PC-9 (cell line): ENCODE results near the gene SLC51B. TPM values are rescaled to one million over a fixed set of nuclear protein-coding genes. Genes with fewer than 3 reads are reported as not detected.

Experiments used
- BruUV-seq: library from RNA; stranded (reverse); fragments of 400-500 nt; replicated peaks from 2 replicates; lab custom pipeline; 2021; lab: Mats Ljungman, UMichigan
- CTCF ChIA-PET: fragments of 300-600 bp; sonication (Branson Sonifier 250); formaldehyde crosslinking; loops from one replicate; lab custom pipeline; 2022; ENCODE audit warnings: antibody characterized with exemption; lab: Charles Lee
- POLR2A ChIA-PET: fragments of 300-600 bp; sonication (Branson Sonifier 250); formaldehyde crosslinking; loops from one replicate; lab custom pipeline; 2022; ENCODE audit warnings: antibody characterized with exemption; ENCODE audit not compliant: unreplicated experiment; lab: Charles Lee
- DNase-seq, 2 experiments: peaks; one replicate each; pipeline versions ENCODE4 v3.0.0 to v3.0.0-alpha.2; 2015 to 2022; ENCODE audit warnings: mixed read lengths in 1 of 2
- H2AFZ ChIP-seq: fragments of 200-600 bp; sonication (generic); 2 replicates; pipeline ENCODE4 v1.8.1; 2017; ENCODE audit warnings: antibody characterized with exemption
- H3F3A ChIP-seq: fragments of 200-600 bp; sonication (generic); 2 replicates; pipeline ENCODE4 v1.8.1; 2017; ENCODE audit warnings: antibody characterized with exemption, mild to moderate bottlenecking, low read depth; ENCODE audit not compliant: insufficient read depth
- H3K27ac ChIP-seq: fragments of 200-600 bp; sonication (generic); 2 replicates; pipeline ENCODE4 v1.6.1; 2016; ENCODE audit warnings: mixed run types
- H3K27me3 ChIP-seq: fragments of 200-600 bp; sonication (generic); 2 replicates; pipeline ENCODE4 v1.6.1; 2016; ENCODE audit warnings: low read depth, mixed run types; ENCODE audit not compliant: insufficient read depth
- H3K36me3 ChIP-seq: fragments of 200-600 bp; sonication (generic); 2 replicates; pipeline ENCODE4 v1.6.1; 2016; ENCODE audit warnings: low read depth, mixed run types
- H3K4me1 ChIP-seq: fragments of 200-600 bp; sonication (generic); replicated peaks from 2 replicates; pipeline ENCODE4 v1.6.1; 2016; ENCODE audit warnings: mixed run types; ENCODE audit not compliant: insufficient read depth
- H3K4me2 ChIP-seq: fragments of 200-600 bp; sonication (generic); 2 replicates; pipeline ENCODE4 v1.6.1; 2017; ENCODE audit warnings: mixed run types
- H3K4me3 ChIP-seq: fragments of 200-600 bp; sonication (generic); 2 replicates; pipeline ENCODE4 v1.6.1; 2016; ENCODE audit warnings: mixed run types
- H3K79me2 ChIP-seq: fragments of 200-600 bp; sonication (generic); 2 replicates; pipeline ENCODE4 v1.6.1; 2017; ENCODE audit warnings: low read depth, mixed run types
- H3K9me2 ChIP-seq: fragments of 200-600 bp; sonication (generic); 2 replicates; pipeline ENCODE4 v1.8.1; 2017; ENCODE audit warnings: mild to moderate bottlenecking; ENCODE audit not compliant: insufficient read depth
- H3K9me3 ChIP-seq: fragments of 200-600 bp; sonication (generic); 2 replicates; pipeline ENCODE4 v1.8.1; 2016; ENCODE audit warnings: low read depth; ENCODE audit not compliant: insufficient read depth
- H4K20me1 ChIP-seq: fragments of 200-600 bp; sonication (generic); 2 replicates; pipeline ENCODE4 v1.8.1; 2017; ENCODE audit not compliant: insufficient read depth
- EZH2 ChIP-seq: fragments of 200-600 bp; sonication (generic); IDR thresholded peaks from 2 replicates; pipeline ENCODE4 v1.8.0; 2017; ENCODE audit warnings: antibody characterized with exemption, low read depth
- intact Hi-C: fragments of 100-400 bp; cut with micrococcal nuclease; formaldehyde crosslinking; loops from one replicate; pipeline ENCODE4 v1.10.0; 2022; ENCODE audit not compliant: unreplicated experiment
- total RNA-seq: library from RNA; stranded (reverse); gene quantifications from 2 replicates; pipeline ENCODE4 v1.2.3, GENCODE V29; 2021
- TF ChIP-seq, protein P1 (sequence below): fragments of 200-600 bp; sonication (generic); conservative IDR thresholded peaks from 2 replicates; pipeline ENCODE4 v1.6.1; 2017; ENCODE audit warnings: mixed run types, antibody characterized with exemption, mild to moderate bottlenecking, moderate library complexity

The SLC51B gene
- total RNA-seq, 1 experiment from 2014 or later, result not detected

DNA sequence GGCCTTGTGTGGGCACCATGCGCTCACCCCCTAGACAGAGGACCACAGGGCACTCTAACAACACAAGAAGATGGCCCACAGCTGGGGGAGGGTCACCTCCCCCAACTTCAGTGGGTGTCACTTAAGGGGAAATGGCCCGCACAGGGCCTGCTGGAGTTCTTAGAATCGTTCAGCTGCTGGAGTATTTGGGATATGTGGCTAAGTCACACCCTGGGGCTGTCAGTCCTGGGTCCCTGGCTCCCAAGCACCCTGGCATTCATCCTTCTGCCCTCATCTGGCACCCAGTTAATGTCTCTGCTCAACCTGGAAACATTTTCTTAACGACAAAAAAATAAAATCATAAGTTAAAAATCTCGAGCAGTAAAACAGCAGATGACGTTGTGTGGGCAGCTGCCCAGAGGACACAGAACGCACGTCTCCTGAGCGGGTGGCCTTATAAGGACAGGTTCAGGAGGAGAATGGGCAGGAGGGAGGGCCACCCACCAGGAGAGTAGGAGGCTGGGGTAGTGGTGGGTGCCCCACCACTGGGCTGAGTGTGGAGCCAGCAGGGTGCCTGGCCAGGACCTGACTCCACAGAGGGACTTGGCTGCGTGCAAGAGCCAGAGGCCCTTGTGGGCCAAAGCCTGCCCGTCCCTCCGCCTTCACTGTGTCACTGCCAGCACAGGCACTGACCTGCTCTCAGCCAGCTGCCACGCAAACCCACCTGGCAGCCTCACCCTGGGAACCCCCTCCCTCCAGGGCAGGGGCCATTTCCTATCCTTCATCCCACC is 42.9 kb downstream of the SLC51B start:
- POLR2A ChIA-PET, result interaction anchor here (0.6 kb wide), 2 partner anchors 15 to 20 kb away, joined by 7 read pairs; no protein-coding TSS in a partner anchor
- no peak overlapping the region for H3K27ac ChIP-seq
- H3K4me2 ChIP-seq, result no peak overlapping the region
- no peaks in the 10 kb centered on the region for H3K9me3 ChIP-seq
- CTCF ChIA-PET, result interaction anchor here (0.6 kb wide), 1 partner anchor 54 kb away, joined by 3 read pairs; no protein-coding TSS in a partner anchor
- TF ChIP-seq EZH2, result no peak
- TF ChIP-seq, protein P1, sequence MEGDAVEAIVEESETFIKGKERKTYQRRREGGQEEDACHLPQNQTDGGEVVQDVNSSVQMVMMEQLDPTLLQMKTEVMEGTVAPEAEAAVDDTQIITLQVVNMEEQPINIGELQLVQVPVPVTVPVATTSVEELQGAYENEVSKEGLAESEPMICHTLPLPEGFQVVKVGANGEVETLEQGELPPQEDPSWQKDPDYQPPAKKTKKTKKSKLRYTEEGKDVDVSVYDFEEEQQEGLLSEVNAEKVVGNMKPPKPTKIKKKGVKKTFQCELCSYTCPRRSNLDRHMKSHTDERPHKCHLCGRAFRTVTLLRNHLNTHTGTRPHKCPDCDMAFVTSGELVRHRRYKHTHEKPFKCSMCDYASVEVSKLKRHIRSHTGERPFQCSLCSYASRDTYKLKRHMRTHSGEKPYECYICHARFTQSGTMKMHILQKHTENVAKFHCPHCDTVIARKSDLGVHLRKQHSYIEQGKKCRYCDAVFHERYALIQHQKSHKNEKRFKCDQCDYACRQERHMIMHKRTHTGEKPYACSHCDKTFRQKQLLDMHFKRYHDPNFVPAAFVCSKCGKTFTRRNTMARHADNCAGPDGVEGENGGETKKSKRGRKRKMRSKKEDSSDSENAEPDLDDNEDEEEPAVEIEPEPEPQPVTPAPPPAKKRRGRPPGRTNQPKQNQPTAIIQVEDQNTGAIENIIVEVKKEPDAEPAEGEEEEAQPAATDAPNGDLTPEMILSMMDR, result no peak
- no peaks in the 10 kb centered on the region for H4K20me1 ChIP-seq
- H3K9me2 ChIP-seq, result no peaks in the 10 kb centered on the region
- no peak for DNase-seq
- H3K79me2 ChIP-seq, result no peaks in the 10 kb centered on the region
- H3K4me1 ChIP-seq, result no peaks in the 10 kb centered on the region
- no peaks in the 10 kb centered on the region for H3F3A ChIP-seq
- intact Hi-C loops, result no loop called here
- H2AFZ ChIP-seq, result no peak overlapping the region
- 0 out of 2 replicates have a peak, but pooled peaks cover 3% of the 10 kb centered on the region for H3K27me3 ChIP-seq
- H3K36me3 ChIP-seq, result no peaks in the 10 kb centered on the region
- BruUV-seq, result no TSS peak
- no peak overlapping the region for H3K4me3 ChIP-seq

DNA sequence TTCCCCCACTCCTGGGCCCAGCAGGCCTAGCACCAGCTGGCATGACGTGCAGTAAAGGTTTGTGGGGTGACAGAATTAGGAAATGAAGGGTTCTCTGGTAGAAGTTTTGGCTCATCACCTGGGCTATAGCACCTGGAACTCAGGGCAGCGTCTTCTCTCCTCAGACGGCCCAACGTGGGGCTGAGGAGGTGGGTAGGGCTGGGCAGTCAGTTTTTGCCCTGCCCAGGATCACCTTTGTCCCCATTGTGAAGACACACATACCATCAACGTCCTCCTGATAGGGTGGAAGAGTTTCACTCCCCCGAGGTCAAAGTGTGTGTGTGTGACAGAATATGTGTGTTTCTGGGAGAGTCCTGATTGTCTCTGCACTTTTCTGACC is 43.4 kb downstream of the SLC51B start:
- ChIA-PET POLR2A (no interaction called here), CTCF (no interaction called here)
- Histone ChIP-seq H3K9me3 (no peaks in the 10 kb centered on the region), H3K79me2 (no peaks in the 10 kb centered on the region), H3K27me3 (no peaks in the 10 kb centered on the region), H3K4me2 (no peak overlapping the region), H3K27ac (no peak overlapping the region), H4K20me1 (no peaks in the 10 kb centered on the region), H3F3A (no peaks in the 10 kb centered on the region), H3K4me1 (no peaks in the 10 kb centered on the region), H3K36me3 (no peaks in the 10 kb centered on the region), H3K4me3 (no peak overlapping the region), H3K9me2 (no peaks in the 10 kb centered on the region), H2AFZ (no peak overlapping the region)
- TF ChIP-seq, protein P1, result no peak
- no peak for TF ChIP-seq EZH2
- no TSS peak for BruUV-seq
- DNase-seq, result no peak
- intact Hi-C loops, result no loop called here

DNA sequence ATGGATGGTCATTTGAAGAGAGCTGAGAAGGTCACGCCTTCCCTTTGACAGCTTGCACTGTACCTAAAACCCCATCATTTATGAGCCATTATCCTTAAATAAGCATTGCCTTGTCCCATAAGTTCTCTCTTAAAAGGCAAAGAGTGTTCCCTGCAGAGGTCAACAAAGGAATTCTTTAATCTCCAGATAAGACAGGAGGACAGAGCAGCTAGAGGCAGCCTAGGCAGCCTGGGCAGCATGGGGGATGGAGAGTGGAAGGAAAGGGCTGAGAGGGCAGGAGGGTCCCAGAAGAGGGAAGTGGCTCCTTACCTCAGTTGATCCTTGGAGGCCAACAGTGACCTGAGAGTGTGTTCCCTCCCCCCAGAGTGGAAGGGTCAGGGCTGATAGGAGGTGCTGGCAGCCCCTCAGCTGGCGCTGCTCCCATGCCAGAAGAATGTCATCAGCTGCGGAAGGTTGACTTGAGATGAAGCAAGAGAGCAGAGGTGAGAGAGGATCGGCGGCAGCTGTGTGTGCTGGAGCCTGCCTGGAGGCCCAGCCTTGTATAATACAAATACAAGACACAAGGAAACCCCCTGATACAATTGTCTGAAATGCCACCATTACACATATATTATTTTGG is 44.1 kb downstream of the SLC51B start:
- ChIA-PET CTCF (no interaction called here), POLR2A (no interaction called here)
- Histone ChIP-seq H2AFZ (no peak overlapping the region), H3K79me2 (no peaks in the 10 kb centered on the region), H3K27me3 (no peaks in the 10 kb centered on the region), H3K27ac (no peak overlapping the region), H3F3A (no peaks in the 10 kb centered on the region), H4K20me1 (no peaks in the 10 kb centered on the region), H3K9me2 (no peaks in the 10 kb centered on the region), H3K9me3 (no peaks in the 10 kb centered on the region), H3K4me2 (no peak overlapping the region), H3K36me3 (no peaks in the 10 kb centered on the region), H3K4me3 (no peak overlapping the region), H3K4me1 (no peaks in the 10 kb centered on the region)
- intact Hi-C loops, result no loop called here
- BruUV-seq, result no TSS peak
- no peak for DNase-seq
- no peak for TF ChIP-seq EZH2
- TF ChIP-seq, protein P1, result no peak
